GM12873 (cell line): ENCODE measurements around the gene CFAP69.
A peak's percentile ranks its signal among the peaks of the same experiment; 100 is the strongest.

Experiments used
- TF ChIP-seq, protein P1 (sequence below): IDR thresholded peaks from 2 replicates; pipeline ENCODE4 v1.5.1; 2012; ENCODE audit warnings: low read depth, mild to moderate bottlenecking, moderate library complexity, low read length, control low read depth; ENCODE audit not compliant: insufficient read depth; ENCODE audit errors: missing control alignments

CFAP69 gene

DNA sequence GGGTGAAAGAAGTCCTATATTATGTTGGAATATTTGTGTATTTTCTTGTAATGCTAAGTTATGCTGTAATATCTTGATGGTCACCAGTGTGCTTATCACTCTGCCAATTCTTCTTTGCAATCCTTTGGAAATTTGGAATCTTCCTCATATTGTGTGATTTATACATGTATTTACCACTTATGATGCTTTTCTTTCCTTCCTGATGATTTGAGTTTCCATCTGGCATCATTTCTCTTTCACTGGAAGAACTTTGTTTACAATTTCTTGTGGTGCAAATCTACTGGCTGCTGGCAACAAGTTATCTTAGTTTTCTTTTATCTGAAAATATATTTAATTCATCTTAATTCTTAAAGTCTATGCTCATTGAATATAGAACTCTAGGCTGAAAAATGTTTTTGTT lies 29.2 kb downstream of the CFAP69 start:
- TF ChIP-seq, protein P1, sequence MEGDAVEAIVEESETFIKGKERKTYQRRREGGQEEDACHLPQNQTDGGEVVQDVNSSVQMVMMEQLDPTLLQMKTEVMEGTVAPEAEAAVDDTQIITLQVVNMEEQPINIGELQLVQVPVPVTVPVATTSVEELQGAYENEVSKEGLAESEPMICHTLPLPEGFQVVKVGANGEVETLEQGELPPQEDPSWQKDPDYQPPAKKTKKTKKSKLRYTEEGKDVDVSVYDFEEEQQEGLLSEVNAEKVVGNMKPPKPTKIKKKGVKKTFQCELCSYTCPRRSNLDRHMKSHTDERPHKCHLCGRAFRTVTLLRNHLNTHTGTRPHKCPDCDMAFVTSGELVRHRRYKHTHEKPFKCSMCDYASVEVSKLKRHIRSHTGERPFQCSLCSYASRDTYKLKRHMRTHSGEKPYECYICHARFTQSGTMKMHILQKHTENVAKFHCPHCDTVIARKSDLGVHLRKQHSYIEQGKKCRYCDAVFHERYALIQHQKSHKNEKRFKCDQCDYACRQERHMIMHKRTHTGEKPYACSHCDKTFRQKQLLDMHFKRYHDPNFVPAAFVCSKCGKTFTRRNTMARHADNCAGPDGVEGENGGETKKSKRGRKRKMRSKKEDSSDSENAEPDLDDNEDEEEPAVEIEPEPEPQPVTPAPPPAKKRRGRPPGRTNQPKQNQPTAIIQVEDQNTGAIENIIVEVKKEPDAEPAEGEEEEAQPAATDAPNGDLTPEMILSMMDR, result no peak

DNA sequence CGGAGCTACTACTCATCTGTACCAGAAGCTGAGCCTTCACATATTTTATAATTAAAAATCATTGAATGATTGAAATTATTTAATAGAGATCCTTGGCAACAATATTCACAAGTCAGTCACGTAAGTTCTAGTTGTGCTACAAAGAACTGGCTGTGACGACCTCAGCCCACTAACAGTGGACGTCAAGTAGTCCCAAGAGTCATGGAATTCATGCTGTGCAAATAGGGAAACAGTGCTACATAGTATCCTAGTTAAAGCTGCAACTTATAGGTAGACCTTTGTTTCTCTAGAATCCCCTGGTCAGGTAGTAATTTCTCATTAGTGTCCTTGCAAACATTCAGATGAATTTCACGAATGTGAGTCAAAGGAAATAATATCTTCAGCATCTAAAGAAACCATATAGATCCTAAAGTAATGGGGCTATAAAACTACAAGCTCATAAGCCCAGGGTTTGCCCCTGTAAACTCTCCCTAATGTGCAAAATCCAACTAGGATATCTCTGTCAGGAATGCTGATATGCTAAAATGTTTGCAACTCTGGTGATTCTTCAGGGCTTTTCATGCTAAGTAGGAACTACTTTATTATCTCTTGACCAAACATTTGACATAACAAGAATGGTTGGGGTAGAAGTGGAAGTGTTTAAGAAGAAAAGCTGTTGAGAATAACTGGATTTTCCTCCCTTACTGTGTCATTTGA lies 31.2 kb downstream of the CFAP69 start:
- TF ChIP-seq, protein P1, result no peak

DNA sequence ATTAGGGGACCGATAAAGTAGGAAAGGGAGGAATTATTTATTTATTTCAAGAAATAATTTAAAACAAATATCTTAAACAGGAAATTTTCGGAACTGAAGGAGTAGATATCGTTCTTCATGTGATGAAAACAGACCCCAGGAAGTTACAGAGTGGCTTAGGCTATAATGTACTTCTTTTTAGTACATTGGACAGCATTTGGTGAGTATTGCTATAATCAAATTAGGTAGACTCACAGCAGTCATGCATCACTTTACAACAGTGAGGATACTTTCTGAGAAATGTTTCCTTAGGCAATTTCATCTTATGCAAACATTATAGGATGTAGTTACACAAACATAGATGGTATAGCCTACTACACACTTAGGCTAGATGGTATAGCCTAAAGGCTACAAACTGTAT lies 43.2 kb downstream of the CFAP69 start:
- TF ChIP-seq, protein P1, result no peak

DNA sequence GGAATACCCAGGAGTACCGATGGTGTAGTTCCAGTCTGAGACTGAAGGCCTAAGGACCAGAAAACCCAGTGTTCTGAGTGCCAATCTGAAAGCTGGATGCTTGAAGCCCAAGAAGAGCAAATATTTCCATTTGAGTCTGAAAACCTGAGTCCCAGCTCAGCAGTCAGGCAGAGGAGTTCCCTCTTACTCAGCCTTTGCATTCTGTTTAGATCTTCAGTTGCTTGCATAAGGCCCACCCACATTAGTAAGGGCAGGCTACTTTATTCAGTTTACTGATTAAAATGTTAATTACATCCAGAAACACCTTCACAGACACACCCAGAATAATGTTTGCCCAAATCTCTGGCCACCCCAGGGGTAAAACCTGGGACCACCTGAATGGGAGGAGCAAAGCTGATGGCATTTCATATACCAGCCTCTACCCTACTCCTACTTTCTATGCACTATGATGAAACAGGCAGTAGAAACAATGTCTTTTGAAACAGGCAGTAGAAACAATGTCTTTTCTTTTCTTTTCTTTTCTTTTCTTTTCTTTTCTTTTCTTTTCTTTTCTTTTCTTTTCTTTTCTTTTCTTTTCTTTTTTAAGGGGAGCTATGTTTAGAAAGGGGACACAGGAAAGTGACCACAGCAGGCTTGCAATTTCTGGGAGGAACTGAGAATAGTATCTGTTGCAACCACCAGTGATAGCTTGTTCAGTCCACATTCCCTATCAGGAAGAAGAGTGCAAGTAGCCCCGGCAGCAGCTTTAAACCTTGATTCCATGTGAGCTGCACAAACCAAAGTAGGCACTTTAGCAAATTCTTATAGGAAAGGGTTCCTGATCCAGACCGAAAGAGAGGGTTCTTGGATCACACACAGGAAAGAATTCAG lies 45.5 kb downstream of the CFAP69 start:
- TF ChIP-seq, protein P1, result no peak

DNA sequence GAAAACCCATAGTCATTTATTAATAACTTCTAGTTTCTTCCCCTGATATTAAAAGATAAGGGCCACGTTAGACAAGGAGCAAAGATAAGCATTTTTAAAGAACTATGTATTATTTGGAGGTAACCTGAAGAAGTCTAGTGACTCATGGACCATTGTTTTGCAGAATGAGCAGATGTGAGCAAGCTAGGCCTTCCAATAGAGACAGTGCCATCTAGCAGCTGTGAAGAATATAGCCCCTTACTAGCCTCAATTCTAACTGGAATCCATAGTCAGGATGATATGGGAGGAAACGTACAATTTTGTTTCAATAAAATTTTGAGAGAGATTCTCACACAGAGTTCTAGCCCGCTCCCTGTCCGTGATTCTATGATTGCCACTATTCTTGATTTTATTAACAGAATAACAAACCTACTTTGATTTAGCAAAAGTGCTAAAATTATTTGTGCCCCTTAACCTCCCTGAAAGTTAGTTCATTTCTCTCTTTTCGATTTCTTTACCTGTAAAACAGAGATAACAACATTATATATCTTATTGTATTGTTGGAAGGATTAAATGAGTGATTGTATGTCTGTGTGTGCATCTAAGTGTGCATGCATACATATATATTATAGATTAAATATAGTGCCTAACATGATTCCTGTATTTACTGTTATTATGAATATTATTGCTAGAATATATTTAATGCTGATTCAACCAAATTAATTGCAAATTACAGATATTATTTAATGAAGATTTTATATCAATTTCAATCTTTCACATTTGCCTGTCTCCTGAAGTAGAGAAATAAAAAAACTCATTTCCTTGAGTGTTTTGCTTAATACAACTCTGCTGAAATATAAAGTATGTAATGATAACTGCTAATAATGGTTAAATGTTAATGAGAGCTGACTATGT lies 53.4 kb downstream of the CFAP69 start:
- TF ChIP-seq, protein P1, result peak; percentile 49

DNA sequence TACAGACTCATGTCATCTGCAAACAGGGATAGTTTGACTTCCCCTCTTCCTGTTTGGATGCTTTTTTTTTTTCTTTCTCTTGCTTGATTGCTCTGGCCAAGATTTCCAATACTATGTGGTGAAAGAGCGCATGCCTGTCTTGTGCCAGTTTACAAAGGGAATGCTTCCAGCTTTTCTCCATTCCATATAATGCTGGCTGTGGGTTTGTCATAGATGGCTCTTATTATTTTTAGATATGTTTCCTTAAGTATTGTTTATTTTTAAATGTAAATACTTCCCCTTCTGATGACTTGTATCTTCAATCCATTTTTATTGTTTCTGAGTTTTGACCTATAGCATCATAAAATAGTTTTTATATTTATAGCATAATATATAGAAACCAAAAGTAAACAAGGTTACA lies 58.3 kb downstream of the CFAP69 start:
- TF ChIP-seq, protein P1, result no peak
